HT-29 (cell line): Measurements from ENCODE around the gene CXorf38. TPM values are rescaled to one million over a fixed set of nuclear protein-coding genes. Genes with fewer than 3 reads are reported as not detected.

Source experiments
- DNase-seq: peaks from one replicate; pipeline ENCODE4 v3.0.0-alpha.2; 2015; ENCODE audit warnings: low spot score
- total RNA-seq: library from RNA; depleted of rRNA; stranded (reverse); fragments of >200 nt; shearing (Covaris generic); gene quantifications from 2 replicates; pipeline ENCODE4 v1.2.3, GENCODE V29; 2014; rRNA removed

The CXorf38 gene, protein sequence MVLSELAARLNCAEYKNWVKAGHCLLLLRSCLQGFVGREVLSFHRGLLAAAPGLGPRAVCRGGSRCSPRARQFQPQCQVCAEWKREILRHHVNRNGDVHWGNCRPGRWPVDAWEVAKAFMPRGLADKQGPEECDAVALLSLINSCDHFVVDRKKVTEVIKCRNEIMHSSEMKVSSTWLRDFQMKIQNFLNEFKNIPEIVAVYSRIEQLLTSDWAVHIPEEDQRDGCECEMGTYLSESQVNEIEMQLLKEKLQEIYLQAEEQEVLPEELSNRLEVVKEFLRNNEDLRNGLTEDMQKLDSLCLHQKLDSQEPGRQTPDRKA
- total RNA-seq = 8.1 and 9.7 TPM in 2 replicates

DNA sequence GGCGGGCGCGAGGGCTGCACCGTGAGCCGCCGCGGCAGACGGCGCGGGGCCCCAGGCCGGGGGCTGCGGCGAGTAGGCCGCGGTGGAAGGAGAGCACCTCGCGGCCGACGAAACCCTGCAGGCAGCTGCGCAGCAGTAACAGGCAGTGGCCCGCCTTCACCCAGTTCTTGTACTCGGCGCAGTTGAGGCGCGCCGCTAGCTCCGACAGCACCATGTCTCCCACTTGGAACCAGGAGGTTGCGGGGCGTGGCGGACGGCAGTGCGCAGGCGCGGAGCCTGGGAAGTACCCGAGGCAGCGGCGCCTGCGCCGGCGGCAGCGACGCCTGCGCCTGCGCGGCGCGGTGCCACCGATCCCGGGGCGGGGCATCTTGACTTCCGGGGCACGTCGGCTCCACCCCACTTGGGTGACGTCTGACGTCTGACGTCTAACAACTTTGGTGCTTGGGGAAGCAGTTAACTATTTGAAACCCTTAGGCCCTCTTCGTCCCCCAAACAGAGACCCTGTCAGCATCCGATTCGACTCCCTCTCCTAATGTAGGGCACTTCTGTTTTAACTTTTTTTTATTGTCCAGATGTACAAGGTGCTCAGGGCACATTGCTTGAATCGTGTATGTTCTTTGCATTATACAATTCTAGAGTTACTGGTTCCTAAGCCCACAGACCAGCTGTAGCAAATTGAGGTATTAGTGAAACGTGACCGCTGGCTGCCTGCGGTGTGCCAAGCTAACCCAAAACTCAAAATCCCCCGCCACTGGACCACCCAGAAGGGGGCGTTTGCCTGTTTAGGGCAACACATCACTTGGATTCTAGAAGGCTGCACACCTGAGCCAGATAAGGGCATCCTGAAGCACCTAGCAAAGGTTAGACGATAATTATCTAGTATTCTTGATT, at the start of gene CXorf38:
Gene CXorf38 (minus strand): TSS at position 255 of the 891 bp plus-strand sequence. CDS start 41 bp downstream, at position 214.
- DNase-seq = peak; percentile 89

DNA sequence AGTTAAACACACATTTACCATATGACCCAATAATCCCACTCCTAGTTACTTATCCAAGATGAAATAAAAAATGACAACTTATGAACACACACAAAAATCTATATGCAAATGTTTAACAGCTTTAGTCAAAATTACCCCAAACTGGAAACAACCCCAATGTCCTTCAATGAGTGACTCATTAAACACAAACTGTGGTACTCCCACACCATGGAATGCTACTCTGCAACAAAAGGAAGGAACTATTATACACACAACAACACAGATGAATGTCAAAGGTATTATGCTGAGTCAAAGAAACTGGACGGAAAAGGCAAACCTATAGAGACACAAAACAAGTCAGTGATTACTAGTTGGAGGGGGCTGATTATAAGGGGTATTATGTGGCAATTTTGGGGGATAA, 47.4 kb upstream of the CXorf38 start:
- DNase-seq = no peak

DNA sequence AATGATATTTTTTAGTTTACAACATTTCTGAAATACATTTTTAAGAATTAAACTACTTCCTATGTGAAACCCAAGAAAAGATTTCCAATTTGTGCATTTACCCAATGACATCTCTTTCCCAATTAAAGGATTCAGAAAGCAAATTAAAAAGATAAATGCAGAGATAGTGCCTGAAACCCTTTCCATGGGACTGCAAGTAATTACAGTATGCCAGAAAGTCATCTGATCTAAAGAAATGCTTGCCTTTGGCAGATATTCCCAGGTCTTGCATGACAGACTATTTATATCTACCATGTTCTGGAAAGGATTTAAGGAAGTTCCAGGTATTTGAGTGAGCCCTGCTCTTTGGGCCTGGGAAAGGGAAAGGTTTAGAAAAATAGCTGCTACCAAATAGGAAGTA, 41.6 kb upstream of the CXorf38 start:
- DNase-seq = no peak

DNA sequence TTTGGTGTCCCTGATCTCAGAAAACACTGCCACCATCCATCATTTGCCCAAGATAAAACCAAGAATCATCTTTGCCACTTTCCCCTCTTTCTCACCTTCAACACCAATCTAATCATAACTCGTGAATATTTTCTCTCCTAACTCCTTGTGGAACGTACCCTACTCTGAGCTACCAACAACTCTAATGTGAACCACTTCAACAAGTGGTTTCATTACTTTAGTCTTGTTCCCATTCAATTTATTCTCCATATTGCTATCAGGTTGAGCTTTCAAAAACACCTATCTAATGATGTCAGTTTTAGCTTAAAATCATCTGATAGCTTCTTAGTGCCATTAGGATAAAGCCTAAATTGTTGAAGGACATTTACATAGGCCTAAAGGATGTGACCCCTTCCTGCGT, 39.8 kb upstream of the CXorf38 start:
- no peak for DNase-seq

DNA sequence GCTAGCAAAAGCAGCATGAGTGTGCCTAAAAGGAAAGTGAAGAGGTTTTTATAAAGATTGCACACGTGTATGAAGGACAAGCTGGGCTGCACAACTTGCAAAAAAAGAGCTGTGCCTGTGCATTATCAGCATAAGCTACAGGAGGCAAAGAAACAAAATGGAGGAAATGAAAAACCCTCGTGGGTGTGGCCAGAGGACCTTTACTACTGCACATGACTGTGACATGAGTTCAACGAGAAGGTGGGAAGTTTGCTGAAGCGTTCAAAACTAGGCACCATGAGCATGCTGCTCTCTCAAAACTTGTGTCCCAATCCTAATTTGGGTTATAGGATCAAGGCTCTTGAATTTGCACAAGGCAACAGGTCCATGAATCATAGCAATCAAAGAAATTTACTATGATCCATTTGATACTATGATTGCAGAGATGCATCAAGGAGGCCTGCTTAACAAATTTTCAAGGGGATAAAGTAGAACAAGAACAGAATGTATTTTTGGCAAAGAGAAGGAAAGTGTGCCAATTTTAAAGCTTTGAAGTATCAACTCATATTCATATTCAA, 38.1 kb upstream of the CXorf38 start:
- no peak for DNase-seq

DNA sequence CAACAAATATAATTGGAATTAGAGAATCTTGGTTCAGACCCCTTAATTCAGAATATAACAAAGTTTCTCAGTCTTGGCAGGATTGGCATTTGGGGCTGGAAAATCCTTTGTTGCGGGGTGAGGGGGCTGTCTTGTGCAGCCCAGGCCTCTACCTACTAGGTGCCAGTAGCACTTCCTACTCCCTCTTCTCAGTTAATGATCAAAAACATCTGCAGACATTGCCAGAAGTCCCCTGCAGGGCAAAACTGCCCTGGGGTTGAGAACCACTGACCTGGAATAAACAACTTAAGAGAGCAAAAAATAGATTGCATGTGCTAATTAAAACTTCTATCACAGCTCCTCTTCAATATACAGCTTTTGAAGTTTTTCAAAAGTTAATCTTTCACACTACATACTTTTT, 36.7 kb upstream of the CXorf38 start:
- no peak for DNase-seq

DNA sequence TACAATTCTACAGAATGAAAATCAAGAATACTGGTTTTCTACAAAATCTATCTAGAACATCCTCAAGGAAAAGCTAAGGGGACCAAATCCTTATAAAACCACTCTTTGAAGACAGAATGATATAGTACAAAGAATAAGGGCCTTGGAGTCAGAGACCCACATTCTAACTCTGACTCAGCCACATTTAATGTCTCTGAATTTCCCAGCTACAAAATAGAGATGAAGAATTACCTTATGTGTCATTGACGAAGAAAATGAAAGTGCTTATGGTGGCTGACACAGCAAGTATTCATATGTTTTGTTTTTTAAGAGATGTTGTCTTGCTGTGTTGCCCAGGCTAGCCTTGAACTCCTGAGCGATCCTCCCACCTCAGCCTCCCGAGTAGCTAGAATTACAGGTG, 35.9 kb upstream of the CXorf38 start:
- DNase-seq = no peak

DNA sequence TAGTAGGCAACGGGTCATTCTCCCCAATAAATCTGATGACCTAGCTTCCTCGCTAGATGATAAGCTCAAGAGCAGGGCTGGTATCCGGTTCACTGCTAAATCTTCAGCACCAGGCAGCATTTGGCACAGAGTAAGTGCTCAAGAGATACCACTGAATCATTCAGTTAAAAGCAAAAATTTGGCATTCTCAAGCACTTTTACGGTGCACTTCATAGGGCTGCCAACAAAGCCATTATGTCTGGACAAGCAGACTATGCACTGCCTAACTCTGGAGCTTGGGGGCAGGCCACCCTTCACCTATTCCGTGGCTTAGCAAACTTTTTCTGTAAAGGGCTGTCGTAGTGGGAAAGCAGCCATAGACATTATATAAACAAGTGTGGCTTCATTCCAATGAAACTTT, 23.8 kb upstream of the CXorf38 start:
- no peak for DNase-seq

DNA sequence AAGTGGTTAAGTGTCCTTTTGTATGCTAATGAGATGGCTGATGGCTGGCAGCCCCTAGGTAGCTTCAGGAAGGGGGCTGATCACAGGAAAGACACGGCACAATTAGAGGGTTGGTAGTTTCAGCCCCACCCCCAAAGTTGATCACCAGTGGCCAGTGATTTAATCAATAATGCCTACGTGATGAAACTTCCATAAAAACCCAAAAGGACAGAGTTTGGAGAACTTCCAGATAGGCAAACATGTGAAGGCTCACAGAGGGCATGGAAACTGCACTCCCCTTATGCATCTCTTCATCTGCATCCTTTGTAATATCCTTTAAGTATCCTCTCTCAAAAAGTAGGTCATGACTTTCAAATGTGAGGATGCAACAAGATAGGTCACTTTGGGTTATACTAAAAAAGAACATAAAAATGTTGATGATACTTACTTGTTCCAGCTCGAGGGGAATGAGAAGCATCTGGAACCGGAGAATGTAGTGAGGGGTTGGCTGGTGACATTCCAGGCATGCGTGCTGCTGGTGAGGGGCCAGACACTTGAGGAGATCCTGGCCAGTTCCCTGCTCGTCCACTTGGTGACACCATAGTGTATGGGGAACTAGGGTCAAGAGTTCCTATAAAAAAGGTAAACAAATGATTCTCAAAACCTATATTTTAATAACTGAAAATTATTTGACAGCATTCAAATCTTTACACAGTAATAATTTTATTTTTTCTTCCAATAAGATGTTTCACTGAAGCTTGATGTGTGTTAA, 16.7 kb upstream of the CXorf38 start:
- DNase-seq = peak; percentile 3

DNA sequence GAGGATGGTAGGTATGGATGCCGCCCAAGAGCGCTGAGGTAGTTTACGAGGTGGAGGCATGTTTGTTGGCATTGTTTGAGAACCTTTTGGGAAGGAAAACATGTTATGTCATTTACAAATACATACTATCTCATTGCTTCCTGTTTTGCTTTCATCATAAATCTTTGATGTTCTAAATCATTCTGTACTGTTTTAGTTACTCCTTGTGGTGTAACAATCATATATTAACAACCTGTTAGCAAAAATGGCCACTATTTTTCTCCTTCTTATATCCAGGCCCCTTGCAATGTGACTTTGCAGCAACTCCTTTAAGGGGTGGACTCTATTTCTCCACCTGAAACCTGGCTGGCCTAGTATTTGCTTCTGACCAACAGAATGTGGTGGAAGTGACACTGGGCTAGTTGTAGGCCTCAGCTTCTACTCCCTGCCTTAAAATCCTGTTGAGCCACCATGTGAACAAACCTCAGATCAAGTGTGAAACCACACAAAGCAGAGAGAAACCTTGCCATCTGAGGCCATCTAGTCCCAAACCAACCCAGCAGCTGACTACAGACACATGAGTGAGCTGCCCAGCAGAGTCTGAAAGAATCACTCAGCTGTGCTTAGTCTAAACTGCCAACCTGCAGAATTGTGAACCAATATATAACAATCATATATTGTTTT, 15.8 kb upstream of the CXorf38 start:
- no peak for DNase-seq

DNA sequence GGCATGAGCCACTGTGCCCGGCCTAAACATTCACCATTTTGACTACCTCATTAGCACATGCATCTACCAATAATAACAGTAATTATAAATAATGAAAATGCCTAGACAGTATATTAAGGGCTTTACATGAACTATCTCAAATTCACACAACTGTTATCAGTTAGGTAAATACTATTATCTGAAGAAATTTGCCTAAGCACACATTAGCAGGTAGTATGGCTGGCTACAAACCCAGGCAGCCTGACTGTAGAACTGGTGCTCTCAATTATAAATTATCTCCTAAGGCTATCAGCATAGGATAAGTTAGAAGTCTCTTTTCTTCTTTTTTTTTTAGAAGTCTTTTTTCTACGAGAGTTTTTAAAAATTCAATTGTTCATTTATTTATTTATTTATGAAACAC, 14.1 kb upstream of the CXorf38 start:
- DNase-seq = no peak

DNA sequence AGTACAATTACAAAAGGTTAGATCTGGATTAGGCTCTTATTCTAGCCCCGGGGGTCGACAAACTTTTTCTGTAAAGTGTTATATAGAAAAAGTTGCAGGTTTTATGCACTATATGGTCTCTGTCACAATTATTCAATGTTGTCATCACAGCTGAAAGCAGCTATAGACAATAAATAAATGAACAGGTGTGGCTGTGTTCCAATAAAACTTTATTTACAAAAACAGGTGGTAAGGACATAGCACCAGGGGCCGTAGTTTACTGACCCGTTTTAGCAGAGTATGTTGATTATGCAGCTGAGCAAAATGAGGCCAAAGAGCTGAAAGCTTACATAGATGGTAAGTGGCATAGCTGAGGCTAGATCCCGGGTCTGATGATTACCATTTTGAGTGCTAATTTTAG, 13.0 kb upstream of the CXorf38 start:
- no peak for DNase-seq

DNA sequence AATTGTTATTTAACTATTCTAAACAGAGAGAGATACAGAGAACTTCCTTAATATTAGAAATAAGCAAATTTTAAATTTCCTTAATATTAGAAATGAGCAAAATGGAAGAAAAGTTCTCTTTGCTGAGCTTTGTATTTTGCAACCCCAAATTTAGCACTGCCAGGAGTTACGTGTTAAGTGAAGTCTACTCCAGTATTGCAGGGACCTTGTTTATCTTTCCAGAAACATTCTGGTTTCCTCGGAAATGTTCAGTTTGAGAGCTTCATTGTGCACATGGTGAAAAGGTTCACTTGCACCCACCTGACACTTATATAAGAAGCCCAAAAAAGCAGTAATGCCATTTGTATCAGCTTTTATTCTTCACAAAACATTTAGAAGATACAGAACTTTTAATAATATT, 6.2 kb upstream of the CXorf38 start:
- no peak for DNase-seq

DNA sequence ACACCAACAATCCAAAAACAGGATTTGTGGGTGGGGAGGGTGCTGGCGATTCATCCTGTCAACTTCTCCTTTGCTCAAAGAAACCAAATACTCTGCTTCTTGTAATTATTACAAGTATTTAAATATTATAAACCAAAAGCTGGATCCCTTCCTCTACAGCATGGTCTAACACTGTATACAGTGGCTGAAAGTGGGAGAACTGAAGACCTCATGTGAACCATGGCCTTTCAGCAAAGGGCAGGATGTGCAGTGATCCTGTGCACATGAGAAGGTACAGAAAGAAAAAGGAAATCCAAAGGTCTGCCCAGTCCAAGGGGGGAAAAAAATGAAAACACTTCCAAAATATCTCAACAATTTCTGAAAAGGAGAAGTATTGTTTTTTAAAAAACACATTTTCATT, 5.3 kb upstream of the CXorf38 start:
- no peak for DNase-seq

DNA sequence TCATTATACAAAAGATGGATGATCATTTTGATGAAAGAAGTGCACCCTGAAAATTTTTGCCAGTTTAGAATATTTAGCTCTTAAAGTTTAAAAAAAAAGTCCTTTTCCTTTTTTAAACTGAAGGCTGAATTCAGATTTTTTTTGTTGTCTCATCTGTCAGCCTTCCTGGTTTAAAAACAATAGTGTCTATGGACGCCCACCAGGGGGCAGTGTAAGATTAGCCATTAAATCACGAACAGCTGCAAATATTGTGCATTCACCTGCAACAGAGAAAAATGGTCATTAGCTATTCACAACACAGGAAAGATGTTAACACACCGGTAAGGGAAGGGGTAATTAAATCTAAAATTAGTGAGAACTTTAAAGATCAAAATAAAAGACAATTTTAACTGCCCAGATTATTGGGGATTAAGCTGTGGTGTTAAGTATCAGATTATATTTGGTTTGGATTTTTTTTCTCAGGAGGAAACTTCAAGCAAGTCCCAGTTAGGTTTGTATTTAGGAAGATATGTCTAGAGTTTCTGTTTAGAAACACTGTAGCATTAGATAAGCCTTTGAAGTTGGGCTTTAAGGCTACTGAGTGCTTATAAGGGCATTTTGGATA, 4.4 kb upstream of the CXorf38 start:
- peak; percentile 77 for DNase-seq

DNA sequence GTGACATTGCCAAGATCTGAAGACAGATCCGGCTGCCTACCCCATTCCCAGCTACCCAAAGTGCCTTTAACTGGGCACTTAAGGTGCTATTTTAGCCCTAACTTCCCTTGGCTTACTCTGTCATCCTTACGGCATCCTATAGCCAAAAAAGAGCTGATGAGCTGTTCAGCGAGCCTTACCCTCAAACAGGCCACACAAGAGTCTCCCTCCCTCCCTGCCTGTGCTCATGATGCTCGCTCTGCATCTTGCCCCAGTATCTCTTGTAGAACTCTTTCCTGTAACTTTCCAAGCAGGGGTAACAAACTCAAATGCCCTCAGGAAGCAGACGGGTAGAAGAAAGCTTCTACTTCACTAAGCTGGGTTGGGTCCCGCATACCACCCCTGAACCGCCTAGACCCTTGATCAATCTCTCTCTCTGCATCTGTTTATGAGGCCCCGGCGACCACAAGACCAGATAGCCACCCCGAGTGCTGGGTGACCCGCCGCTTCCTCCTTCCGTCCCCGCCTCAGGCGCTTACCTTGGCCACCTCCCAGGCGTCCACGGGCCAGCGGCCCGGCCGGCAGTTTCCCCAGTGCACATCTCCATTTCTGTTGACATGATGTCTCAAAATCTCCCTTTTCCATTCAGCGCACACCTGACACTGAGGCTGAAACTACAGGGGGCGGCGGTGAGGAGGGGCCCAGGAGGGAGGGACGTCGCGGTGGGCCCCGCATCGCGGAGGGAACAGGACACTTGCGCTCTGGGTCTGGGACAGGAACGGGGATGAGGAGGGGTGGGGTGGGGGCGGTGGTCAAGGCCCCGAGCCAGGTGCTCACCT, 663 bp downstream of the CXorf38 start:
- peak; percentile 36 for DNase-seq

DNA sequence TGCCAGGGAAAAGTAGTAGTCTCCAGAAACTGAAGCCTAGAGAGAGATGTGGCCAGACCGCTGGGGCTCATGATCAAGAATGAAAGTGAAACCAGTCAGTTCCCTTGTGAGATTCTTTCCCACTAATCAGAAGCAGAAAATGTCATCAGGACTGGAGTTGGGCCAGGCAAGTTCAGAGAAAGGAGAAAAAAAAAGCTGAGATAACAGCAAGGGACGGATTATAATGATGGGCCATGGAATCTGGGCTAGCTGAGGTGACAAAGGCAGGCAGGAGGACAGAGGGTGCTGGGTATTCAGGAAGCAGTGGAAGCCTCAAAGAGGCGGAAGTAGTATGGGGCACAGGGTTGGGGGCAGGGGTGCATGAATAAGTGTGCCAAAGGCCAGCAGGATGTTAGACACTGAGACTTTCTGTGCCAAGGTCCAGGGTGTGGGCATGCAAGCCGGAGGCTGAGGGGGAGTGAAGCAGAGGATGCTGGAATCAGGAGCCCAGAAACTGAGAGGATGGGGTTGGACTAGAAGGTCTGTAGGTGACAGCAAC, 2.5 kb downstream of the CXorf38 start:
- DNase-seq = peak; percentile 48

DNA sequence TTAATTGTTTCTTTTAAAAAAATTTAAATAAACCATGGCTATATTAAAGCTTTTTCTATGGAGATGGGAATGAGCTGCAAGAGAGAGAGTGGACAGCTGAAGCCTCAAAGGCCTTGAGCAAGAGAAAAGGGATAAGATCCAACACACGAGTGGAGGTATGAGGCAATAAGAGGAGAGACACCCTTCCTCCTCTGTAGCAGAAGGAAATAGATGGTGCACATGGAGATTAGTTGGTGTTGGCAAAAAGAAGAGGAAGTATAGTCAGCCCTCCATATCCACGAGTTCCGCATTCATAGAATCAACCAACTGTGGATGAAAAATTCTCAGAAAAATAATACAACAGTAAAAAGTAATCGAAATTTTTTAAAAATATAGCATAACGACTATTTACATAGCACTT, 3.2 kb downstream of the CXorf38 start:
- DNase-seq = no peak

DNA sequence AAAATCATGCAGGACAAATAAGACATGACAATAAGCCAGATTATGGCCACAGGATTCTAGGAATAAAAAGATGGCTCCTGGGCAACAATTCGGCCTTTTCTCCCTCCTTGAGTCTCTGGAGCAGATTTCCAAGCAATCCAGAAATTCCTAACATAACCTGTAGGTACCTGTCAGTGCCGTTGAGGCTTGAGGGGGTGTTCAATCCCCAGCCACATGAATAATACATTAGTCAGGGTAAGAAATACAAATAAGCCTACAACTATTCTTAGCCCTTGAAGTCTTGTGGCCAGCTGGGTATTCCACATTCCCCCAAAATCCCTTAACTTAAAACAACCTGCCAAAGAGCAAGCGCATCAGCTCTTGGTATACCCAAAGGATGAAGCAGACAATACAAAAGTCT, 9.7 kb downstream of the CXorf38 start:
- no peak for DNase-seq

DNA sequence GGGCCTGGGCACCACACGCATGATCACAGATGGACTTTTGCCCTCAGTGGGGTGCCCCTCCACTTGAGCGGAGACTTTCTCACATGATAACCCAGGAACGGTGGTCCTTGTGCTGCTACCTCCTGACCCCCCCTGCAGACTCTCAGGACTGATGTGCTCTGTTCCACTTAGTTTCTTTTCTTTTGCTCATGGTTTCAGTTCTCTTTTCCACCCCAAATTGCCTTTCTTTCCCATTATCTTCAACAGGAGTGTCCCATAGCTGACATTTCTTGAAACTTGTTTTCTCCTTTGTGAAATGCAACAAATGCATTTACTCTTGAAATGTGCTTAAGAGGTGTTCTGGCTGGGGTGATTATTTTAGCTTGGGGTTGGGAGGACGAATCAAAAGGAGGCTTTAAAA, 15.2 kb downstream of the CXorf38 start:
- no peak for DNase-seq
